DMS53 treated with DMSO at 0.1 percent for 48 hours (cell line): ENCODE results near the gene CDKAL1.

Experiments
- DNase-seq: peaks from one replicate; lab custom pipeline; 2025; ENCODE audit not compliant: unreplicated experiment; lab: John Stamatoyannopoulos, UW

CDKAL1 gene

GRCh38 chr6:21001736-21002135 is 467.5 kb downstream of the CDKAL1 start:
- DNase-seq: no peak

- peak; percentile 90 for DNase-seq
Observed at GRCh38 chr6:21003780-21004541, 469.7 kb downstream of the CDKAL1 start.

- peak; percentile 72 for DNase-seq
Observed at GRCh38 chr6:21005816-21006570, 471.7 kb downstream of the CDKAL1 start.

GRCh38 chr6:21019614-21020013 is 485.4 kb downstream of the CDKAL1 start:
- DNase-seq: no peak

- peak; percentile 97 for DNase-seq
Observed at GRCh38 chr6:21022343-21023107, 488.3 kb downstream of the CDKAL1 start.

GRCh38 chr6:21023210-21023609 is 489.0 kb downstream of the CDKAL1 start:
- no peak for DNase-seq

- no peak for DNase-seq
Observed at GRCh38 chr6:21024616-21025015, 490.4 kb downstream of the CDKAL1 start.

GRCh38 chr6:21026576-21027273 is 492.5 kb downstream of the CDKAL1 start:
- DNase-seq: no peak

- DNase-seq: no peak
Observed at GRCh38 chr6:21027507-21027906, 493.2 kb downstream of the CDKAL1 start.

GRCh38 chr6:21031182-21031581 is 496.9 kb downstream of the CDKAL1 start:
- DNase-seq: no peak

GRCh38 chr6:21033084-21033483 is 498.8 kb downstream of the CDKAL1 start:
- no peak for DNase-seq

- DNase-seq: no peak
Observed at GRCh38 chr6:21033575-21034026, 499.3 kb downstream of the CDKAL1 start.

GRCh38 chr6:21034345-21034744 is 500.1 kb downstream of the CDKAL1 start:
- DNase-seq: no peak

GRCh38 chr6:21037453-21037852 is 503.2 kb downstream of the CDKAL1 start:
- DNase-seq: no peak

- DNase-seq: no peak
Observed at GRCh38 chr6:21039926-21040325, 505.7 kb downstream of the CDKAL1 start.

GRCh38 chr6:21045135-21045700 is 511.0 kb downstream of the CDKAL1 start:
- DNase-seq: no peak

- no peak for DNase-seq
Observed at GRCh38 chr6:21046276-21046675, 512.0 kb downstream of the CDKAL1 start.

- DNase-seq: no peak
Observed at GRCh38 chr6:21048047-21048446, 513.8 kb downstream of the CDKAL1 start.

- DNase-seq: no peak
Observed at GRCh38 chr6:21049148-21049547, 514.9 kb downstream of the CDKAL1 start.

- no peak for DNase-seq
Observed at GRCh38 chr6:21049572-21049971, 515.3 kb downstream of the CDKAL1 start.

GRCh38 chr6:21050935-21051334 is 516.7 kb downstream of the CDKAL1 start:
- DNase-seq: no peak
